Activated CD4-positive, alpha-beta T cell treated with anti-CD3 and anti-CD28 coated beads for 36 hours (primary cell): Measurements from ENCODE around the gene XPC. TPM values are rescaled to one million over a fixed set of nuclear protein-coding genes. Genes with fewer than 3 reads are reported as not detected.

Experiments used
- ATAC-seq: fragments of 200-7000 bp; cut with Tn5 transposase; one replicate; pipeline ENCODE4 v1.10.0; 2021; ENCODE audit warnings: mild to moderate bottlenecking, moderate library complexity
- CTCF ChIA-PET: fragments of 350-600 bp; sonication (Branson Sonifier 250); formaldehyde crosslinking; loops from one replicate; lab custom pipeline; 2021; ENCODE audit warnings: antibody characterized with exemption; lab: Charles Lee
- POLR2A ChIA-PET: fragments of 350-600 bp; sonication (Branson Sonifier 250); formaldehyde crosslinking; loops from one replicate; lab custom pipeline; 2021; ENCODE audit warnings: antibody characterized with exemption, inconsistent platforms; lab: Charles Lee
- DNase-seq: peaks from one replicate; pipeline ENCODE4 v3.0.0-alpha.2; 2020
- H3K27ac Mint-ChIP-seq: one replicate; pipeline ENCODE4 v1.8.0; 2021; ENCODE audit warnings: mixed read lengths
- H3K27me3 Mint-ChIP-seq: one replicate; pipeline ENCODE4 v1.8.0; 2021; ENCODE audit warnings: mixed read lengths
- H3K36me3 Mint-ChIP-seq: one replicate; pipeline ENCODE4 v1.8.0; 2021; ENCODE audit warnings: low read depth, mixed read lengths
- H3K4me1 Mint-ChIP-seq: one replicate; pipeline ENCODE4 v1.8.0; 2021; ENCODE audit warnings: mixed read lengths
- H3K4me3 Mint-ChIP-seq: one replicate; pipeline ENCODE4 v1.8.0; 2021; ENCODE audit warnings: mild to moderate bottlenecking, moderate library complexity, mixed read lengths
- H3K9me3 Mint-ChIP-seq: one replicate; pipeline ENCODE4 v1.8.0; 2021; ENCODE audit warnings: low read depth, mixed read lengths
- intact Hi-C, 2 experiments: fragments of 100-400 bp; cut with DNase I in 1 of 2; cut with micrococcal nuclease in 1 of 2; formaldehyde crosslinking; loops; one replicate each; pipeline versions ENCODE4 v1.14.2 to v1.15.1; 2022 to 2024; cut with DNase I, micrococcal nuclease
- total RNA-seq, 2 experiments: library from RNA; stranded (reverse); gene quantifications; one replicate each; pipeline ENCODE4 v1.2.3, GENCODE V29; 2021

Gene XPC
- total RNA-seq, 2 experiments from 2014 or later, result 24.3 to 24.7 TPM

DNA sequence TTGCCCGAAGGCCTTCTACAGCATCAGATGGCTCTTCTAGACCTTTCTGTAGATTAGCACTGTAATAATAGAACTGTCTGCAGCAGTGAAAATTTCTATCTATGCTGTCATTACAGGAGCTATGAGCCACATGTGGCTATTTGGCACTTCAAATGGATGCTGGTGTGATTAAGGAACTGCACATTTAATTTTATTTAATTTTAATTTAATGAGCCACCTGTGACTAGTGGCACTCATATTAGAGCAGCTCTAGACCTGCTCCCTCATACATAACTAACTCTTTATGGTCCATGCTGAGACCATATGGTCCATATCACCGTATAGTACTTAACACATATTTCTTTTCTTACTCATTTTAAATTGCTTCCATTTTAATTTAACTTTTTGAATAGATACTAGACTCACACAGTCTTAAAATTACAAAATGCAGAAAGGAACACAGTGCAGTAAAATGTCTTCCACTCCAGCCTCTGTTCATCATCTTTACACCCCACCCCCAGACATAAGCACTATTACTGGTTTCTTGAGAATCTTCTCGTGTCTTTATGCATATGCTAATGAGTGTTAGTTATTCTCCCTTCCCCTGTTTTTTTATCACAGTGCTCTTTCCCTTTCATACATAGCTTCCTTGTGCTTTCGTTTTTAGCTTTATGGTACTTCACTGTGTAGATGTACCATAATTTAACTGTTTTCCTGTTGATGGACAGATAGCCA, 9.8 kb upstream of the XPC start:
- H3K4me3 Mint-ChIP-seq, result no peak overlapping the region
- intact Hi-C loops, result no loop called here
- peaks cover 62% of the 10 kb centered on the region for H3K36me3 Mint-ChIP-seq
- peaks cover 60% of the 10 kb centered on the region for H3K4me1 Mint-ChIP-seq
- peaks cover 7% of the 10 kb centered on the region for H3K9me3 Mint-ChIP-seq
- ATAC-seq (peak; percentile 89), DNase-seq (no peak)
- H3K27me3 Mint-ChIP-seq, result no peaks in the 10 kb centered on the region
- ChIA-PET POLR2A (interaction anchor here (1.0 kb wide), 1 partner anchor 9 kb away, joined by 8 read pairs; the partner anchor contains the start of genes LSM3 and XPC), CTCF (interaction anchor here (1.5 kb wide), 1 partner anchor 9 kb away, joined by 5 read pairs; no protein-coding TSS in a partner anchor)
- H3K27ac Mint-ChIP-seq, result no peak overlapping the region

DNA sequence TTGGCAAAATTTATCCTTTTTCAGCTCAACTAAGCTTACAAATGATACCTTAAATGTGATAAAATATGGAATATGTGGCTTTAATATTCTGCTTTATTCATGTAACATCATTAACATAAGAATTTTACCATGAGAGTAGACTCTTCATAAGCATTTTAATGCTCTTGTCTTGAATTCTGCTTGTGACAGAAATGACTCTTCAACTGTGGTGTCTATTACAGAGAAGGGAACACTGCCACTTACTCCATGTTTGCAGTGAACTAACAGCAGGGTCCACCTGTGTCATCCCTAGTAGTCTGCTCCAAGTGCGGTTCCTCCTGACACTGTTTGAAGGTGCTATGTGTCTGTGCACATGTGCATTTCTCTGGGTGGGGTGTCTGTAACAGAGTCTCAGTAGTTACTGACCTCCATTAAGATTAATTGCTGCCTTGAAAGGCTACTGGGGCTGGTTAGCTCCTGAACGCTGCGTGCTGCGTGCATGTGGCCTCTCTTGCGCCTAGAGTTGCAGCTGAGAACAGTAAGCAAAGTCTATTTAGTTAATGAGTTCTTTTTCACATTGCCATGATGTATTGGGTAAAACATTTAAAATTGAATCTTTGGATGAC, 8.6 kb upstream of the XPC start:
- ChIA-PET POLR2A (no interaction called here), CTCF (interaction anchor here (1.5 kb wide), 1 partner anchor 10 kb away, joined by 5 read pairs; no protein-coding TSS in a partner anchor)
- H3K27me3 Mint-ChIP-seq, result no peaks in the 10 kb centered on the region
- intact Hi-C loops, result no loop called here
- H3K9me3 Mint-ChIP-seq, result peaks cover 7% of the 10 kb centered on the region
- H3K36me3 Mint-ChIP-seq, result peaks cover 70% of the 10 kb centered on the region
- H3K27ac Mint-ChIP-seq, result no peak overlapping the region
- peaks cover 59% of the 10 kb centered on the region for H3K4me1 Mint-ChIP-seq
- no peak overlapping the region for H3K4me3 Mint-ChIP-seq
- no peak for DNase-seq
- no peak for ATAC-seq

- POLR2A ChIA-PET, result no interaction called here
- CTCF ChIA-PET, result interaction anchor here (1.5 kb wide), 1 partner anchor 20 kb away, joined by 7 read pairs; no protein-coding TSS in a partner anchor
Measured at GRCh38 chr3:14183015-14183577, 4.7 kb upstream of the XPC start.

DNA sequence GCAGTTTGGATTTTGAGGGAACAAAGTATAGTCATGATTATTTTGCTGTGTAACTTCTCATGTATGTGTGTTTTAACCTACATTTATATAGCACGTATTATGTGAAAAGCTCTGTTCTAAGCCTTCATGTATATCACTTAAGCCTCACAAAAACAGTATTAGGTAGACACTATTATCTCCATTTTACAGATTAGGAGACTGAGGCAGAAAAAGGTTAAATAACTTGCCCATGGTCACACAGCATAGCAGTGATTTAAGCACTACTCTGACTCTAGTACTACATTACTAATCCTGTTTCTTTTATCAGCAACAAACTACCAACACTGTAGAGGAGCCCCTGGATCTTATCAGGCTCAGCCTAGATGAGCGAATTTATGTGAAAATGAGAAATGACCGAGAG, 2.9 kb upstream of the XPC start:
- no peak for ATAC-seq
- Mint-ChIP-seq H3K9me3 (no peaks in the 10 kb centered on the region), H3K27me3 (no peaks in the 10 kb centered on the region), H3K27ac (no peak overlapping the region), H3K4me1 (peaks cover 46% of the 10 kb centered on the region), H3K4me3 (no peak overlapping the region), H3K36me3 (peaks cover 30% of the 10 kb centered on the region)
- CTCF ChIA-PET, result interaction anchor here (0.6 kb wide), 1 partner anchor 11 kb away, joined by 3 read pairs; no protein-coding TSS in a partner anchor
- DNase-seq, result no peak
- intact Hi-C loops, result no loop called here
- POLR2A ChIA-PET, result interaction anchor here (0.6 kb wide), 1 partner anchor 533 kb away, joined by 3 read pairs; no protein-coding TSS in a partner anchor

More at GRCh38 chr3:14183015-14183577, 4.7 kb upstream of the XPC start:
- ATAC-seq (no peak), DNase-seq (no peak)
- Mint-ChIP-seq H3K4me1 (peaks cover 40% of the 10 kb centered on the region), H3K9me3 (no peaks in the 10 kb centered on the region), H3K27ac (no peak overlapping the region), H3K36me3 (peaks cover 41% of the 10 kb centered on the region), H3K4me3 (no peak overlapping the region), H3K27me3 (no peaks in the 10 kb centered on the region)
- intact Hi-C loops, result no loop called here

- peaks cover 23% of the 10 kb centered on the region for H3K36me3 Mint-ChIP-seq
- intact Hi-C loops, result loop anchor here (2.0 to 10.0 kb wide), 8 partner anchors 699 to 1987 kb away; partner anchors contain the start of genes BTD (in 1 of the 2), HACL1 (in 1 of the 2), HDAC11 (in 1 of the 2) and MKRN2 (in 1 of the 2)
- H3K4me3 Mint-ChIP-seq, result peak overlapping the region; percentile 79
Measured at GRCh38 chr3:14179795-14180194, 1.4 kb upstream of the XPC start.

GRCh38 chr3:14179114-14179465, 689 bp upstream of the XPC start:
- H3K27me3 Mint-ChIP-seq, result no peaks in the 10 kb centered on the region
- DNase-seq (no peak), ATAC-seq (no peak)
- intact Hi-C loops, result loop anchor here (2.0 to 10.0 kb wide), 8 partner anchors 698 to 1987 kb away; partner anchors contain the start of genes BTD (in 1 of the 2), HACL1 (in 1 of the 2), HDAC11 (in 1 of the 2) and MKRN2 (in 1 of the 2)
- peak overlapping the region; percentile 79 for H3K4me3 Mint-ChIP-seq
- H3K27ac Mint-ChIP-seq, result peak overlapping the region; percentile 94
- POLR2A ChIA-PET, result interaction anchor here (0.6 to 3.9 kb wide), 11 partner anchors 9 to 768 kb away, joined by 3 to 34 read pairs (median 4); partner anchors contain the start of genes CCDC174, CHCHD4 and TMEM43
- peaks cover 22% of the 10 kb centered on the region for H3K36me3 Mint-ChIP-seq
- H3K4me1 Mint-ChIP-seq, result peaks cover 64% of the 10 kb centered on the region
- no peaks in the 10 kb centered on the region for H3K9me3 Mint-ChIP-seq
- CTCF ChIA-PET, result interaction anchor here (0.7 to 2.8 kb wide), 8 partner anchors 22 to 495 kb away, joined by 3 to 13 read pairs (median 4); partner anchors contain the start of genes CHCHD4 and TMEM43

More at GRCh38 chr3:14179795-14180194, 1.4 kb upstream of the XPC start:
- Mint-ChIP-seq H3K4me1 (peaks cover 58% of the 10 kb centered on the region), H3K9me3 (no peaks in the 10 kb centered on the region), H3K27ac (peak overlapping the region; percentile 94), H3K27me3 (no peaks in the 10 kb centered on the region)
- ChIA-PET POLR2A (interaction anchor here (1.9 to 3.9 kb wide), 2 partner anchors 9 to 55 kb away, joined by 8 to 34 read pairs; partner anchors contain the start of genes CHCHD4 and TMEM43), CTCF (interaction anchor here (0.9 to 2.8 kb wide), 4 partner anchors 22 to 494 kb away, joined by 3 to 13 read pairs (median 6); no protein-coding TSS in a partner anchor)
- ATAC-seq (no peak), DNase-seq (no peak)

- DNase-seq (no peak), ATAC-seq (peak; percentile 1)
- ChIA-PET CTCF (interaction anchor here (0.6 to 2.8 kb wide), 3 partner anchors 26 to 290 kb away, joined by 3 to 13 read pairs (median 10); no protein-coding TSS in a partner anchor), POLR2A (interaction anchor here (0.9 to 3.9 kb wide), 10 partner anchors 11 to 474 kb away, joined by 3 to 34 read pairs (median 4); partner anchors contain the start of genes CCDC174, CHCHD4, SLC6A6 and TMEM43)
- Mint-ChIP-seq H3K4me1 (peaks cover 65% of the 10 kb centered on the region), H3K4me3 (peak overlapping the region; percentile 79), H3K27me3 (no peaks in the 10 kb centered on the region), H3K36me3 (peaks cover 16% of the 10 kb centered on the region), H3K27ac (peak overlapping the region; percentile 94), H3K9me3 (no peaks in the 10 kb centered on the region)
- intact Hi-C loops, result loop anchor here (1.0 to 10.0 kb wide), 15 partner anchors 33 to 1985 kb away; partner anchors contain the start of genes CCDC174 (in 2 of the 2), CHCHD4 (in 2 of the 2), BTD (in 1 of the 2) and HACL1 (in 1 of the 2)
Measured at GRCh38 chr3:14177580-14178246, 688 bp downstream of the XPC start.

GRCh38 chr3:14175383-14176037, 2.9 kb downstream of the XPC start:
- ATAC-seq, result peak; percentile 53
- Mint-ChIP-seq H3K9me3 (no peaks in the 10 kb centered on the region), H3K4me3 (peak overlapping the region; percentile 20), H3K4me1 (peaks cover 56% of the 10 kb centered on the region), H3K27ac (peak overlapping the region; percentile 68), H3K27me3 (no peaks in the 10 kb centered on the region), H3K36me3 (peaks cover 25% of the 10 kb centered on the region)
- ChIA-PET CTCF (no interaction called here), POLR2A (interaction anchor here (1.5 to 3.9 kb wide), 3 partner anchors 30 to 476 kb away, joined by 4 to 34 read pairs (median 7); partner anchors contain the start of genes CCDC174, CHCHD4 and TMEM43)
- intact Hi-C loops, result loop anchor here (1.0 to 10.0 kb wide), 6 partner anchors 31 to 1983 kb away; partner anchors contain the start of genes MKRN2 (in 1 of the 2), NR2C2 (in 1 of the 2) and RPL32 (in 1 of the 2)
- peak; percentile 67 for DNase-seq

DNA sequence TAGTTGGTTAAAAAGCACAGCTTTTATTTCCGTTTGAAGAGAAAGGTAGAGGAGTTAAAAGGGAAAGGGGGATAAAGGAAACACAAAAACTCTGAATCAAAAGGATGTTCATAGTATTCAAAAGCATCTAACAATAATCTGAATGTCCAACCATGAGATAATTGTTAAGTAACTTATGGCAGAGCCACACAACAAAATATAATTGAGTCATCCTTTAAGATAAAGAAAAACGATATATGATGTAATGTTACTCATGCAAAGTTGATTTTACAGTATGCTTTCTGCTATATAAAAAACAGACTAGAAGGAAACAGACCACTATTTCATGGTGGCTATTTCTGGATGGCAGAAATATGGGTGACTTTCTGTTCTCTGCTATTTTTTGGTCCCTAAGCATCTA, 3.9 kb downstream of the XPC start:
- POLR2A ChIA-PET, result no interaction called here
- Mint-ChIP-seq H3K27me3 (no peaks in the 10 kb centered on the region), H3K4me1 (peaks cover 56% of the 10 kb centered on the region), H3K27ac (no peak overlapping the region), H3K4me3 (no peak overlapping the region), H3K9me3 (no peaks in the 10 kb centered on the region), H3K36me3 (peaks cover 34% of the 10 kb centered on the region)
- intact Hi-C loops, result loop anchor here in 1 of 2 experiments (10.0 kb wide), 2 partner anchors 760 to 1330 kb away; partner anchors contain the start of gene RPL32
- ATAC-seq (no peak), DNase-seq (no peak)
- CTCF ChIA-PET, result interaction anchor here (1.0 kb wide), 1 partner anchor 17 kb away, joined by 3 read pairs; no protein-coding TSS in a partner anchor
